Left lobe of liver (tissue), 2 donors: ENCODE data around the gene C11orf58. TPM values are rescaled to one million over a fixed set of nuclear protein-coding genes. Genes with fewer than 3 reads are reported as not detected.

Source experiments
- ATAC-seq: fragments of 200-7000 bp; cut with Tn5 transposase; one replicate; pipeline ENCODE4 v1.9.1; 2020; ENCODE audit warnings: mild to moderate bottlenecking, moderate library complexity
- DNase-seq: peaks from one replicate; pipeline ENCODE4 v3.0.0-alpha.2; 2020; ENCODE audit warnings: low spot score
- total RNA-seq: library from RNA; stranded (reverse); gene quantifications from one replicate; pipeline ENCODE4 v1.2.1, GENCODE V29; 2021
- donor health status: DM: no; HTN: no; CAD: no; lungs with moderate emphysema.
- donor health status: DM: no; HTN: yes; CAD: no.

Gene C11orf58
- total RNA-seq, 1 donor from 2014 or later, result 51.0 TPM

- DNase-seq (no peak), ATAC-seq (no peak)
These were observed 29.5 kb downstream of the C11orf58 start for GRCh38 chr11:16767957-16768356.

GRCh38 chr11:16769386-16769785 lies 30.9 kb downstream of the C11orf58 start:
- DNase-seq (no peak), ATAC-seq (no peak)

- no peak for ATAC-seq
These were observed 31.6 kb downstream of the C11orf58 start for GRCh38 chr11:16770016-16770415.

GRCh38 chr11:16771350-16772140 lies 33.1 kb downstream of the C11orf58 start:
- no peak for ATAC-seq
- no peak for DNase-seq

More at GRCh38 chr11:16770016-16770415, 31.6 kb downstream of the C11orf58 start:
- DNase-seq, result no peak

GRCh38 chr11:16772141-16772512 lies 33.7 kb downstream of the C11orf58 start:
- DNase-seq, result no peak
- no peak for ATAC-seq

GRCh38 chr11:16773981-16774935 lies 35.8 kb downstream of the C11orf58 start:
- peak; percentile 23 for ATAC-seq
- DNase-seq, result no peak

GRCh38 chr11:16774936-16775613 lies 36.6 kb downstream of the C11orf58 start:
- ATAC-seq (peak; percentile 81), DNase-seq (peak; percentile 71)

GRCh38 chr11:16775614-16776283 lies 37.3 kb downstream of the C11orf58 start:
- DNase-seq, result no peak
- ATAC-seq, result no peak

- no peak for ATAC-seq
- no peak for DNase-seq
These were observed 38.5 kb downstream of the C11orf58 start for GRCh38 chr11:16776711-16777612.

GRCh38 chr11:16777613-16777975 lies 39.1 kb downstream of the C11orf58 start:
- DNase-seq (no peak), ATAC-seq (no peak)

GRCh38 chr11:16778286-16778685 lies 39.8 kb downstream of the C11orf58 start:
- ATAC-seq (no peak), DNase-seq (no peak)

- ATAC-seq, result no peak
- no peak for DNase-seq
These were observed 40.4 kb downstream of the C11orf58 start for GRCh38 chr11:16778876-16779275.

GRCh38 chr11:16779436-16779835 lies 41.0 kb downstream of the C11orf58 start:
- ATAC-seq (no peak), DNase-seq (no peak)

GRCh38 chr11:16780146-16780545 lies 41.7 kb downstream of the C11orf58 start:
- ATAC-seq (no peak), DNase-seq (no peak)

GRCh38 chr11:16780698-16781550 lies 42.5 kb downstream of the C11orf58 start:
- DNase-seq (no peak), ATAC-seq (no peak)

GRCh38 chr11:16781936-16782919 lies 43.8 kb downstream of the C11orf58 start:
- ATAC-seq (no peak), DNase-seq (no peak)

- DNase-seq, result no peak
These were observed 44.9 kb downstream of the C11orf58 start for GRCh38 chr11:16783321-16783801.

More at GRCh38 chr11:16783321-16783801, 44.9 kb downstream of the C11orf58 start:
- no peak for ATAC-seq
